MV-4-11 (cell line): Measurements from ENCODE around the gene CCKAR.
A peak's percentile ranks its signal among the peaks of the same experiment; 100 is the strongest.

Source experiments
- DNase-seq: peaks from one replicate; lab custom pipeline; 2025; lab: John Stamatoyannopoulos, UW

The CCKAR gene, protein sequence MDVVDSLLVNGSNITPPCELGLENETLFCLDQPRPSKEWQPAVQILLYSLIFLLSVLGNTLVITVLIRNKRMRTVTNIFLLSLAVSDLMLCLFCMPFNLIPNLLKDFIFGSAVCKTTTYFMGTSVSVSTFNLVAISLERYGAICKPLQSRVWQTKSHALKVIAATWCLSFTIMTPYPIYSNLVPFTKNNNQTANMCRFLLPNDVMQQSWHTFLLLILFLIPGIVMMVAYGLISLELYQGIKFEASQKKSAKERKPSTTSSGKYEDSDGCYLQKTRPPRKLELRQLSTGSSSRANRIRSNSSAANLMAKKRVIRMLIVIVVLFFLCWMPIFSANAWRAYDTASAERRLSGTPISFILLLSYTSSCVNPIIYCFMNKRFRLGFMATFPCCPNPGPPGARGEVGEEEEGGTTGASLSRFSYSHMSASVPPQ

GRCh38 chr4:26490111-26490959 lies at the start of gene CCKAR:
CCKAR (minus strand) TSS chr4:26490484; CDS start chr4:26490267, 217 bp downstream.
- no peak for DNase-seq

- DNase-seq = no peak
Measured at GRCh38 chr4:26533685-26534084, 43.4 kb upstream of the CCKAR start.

DNA sequence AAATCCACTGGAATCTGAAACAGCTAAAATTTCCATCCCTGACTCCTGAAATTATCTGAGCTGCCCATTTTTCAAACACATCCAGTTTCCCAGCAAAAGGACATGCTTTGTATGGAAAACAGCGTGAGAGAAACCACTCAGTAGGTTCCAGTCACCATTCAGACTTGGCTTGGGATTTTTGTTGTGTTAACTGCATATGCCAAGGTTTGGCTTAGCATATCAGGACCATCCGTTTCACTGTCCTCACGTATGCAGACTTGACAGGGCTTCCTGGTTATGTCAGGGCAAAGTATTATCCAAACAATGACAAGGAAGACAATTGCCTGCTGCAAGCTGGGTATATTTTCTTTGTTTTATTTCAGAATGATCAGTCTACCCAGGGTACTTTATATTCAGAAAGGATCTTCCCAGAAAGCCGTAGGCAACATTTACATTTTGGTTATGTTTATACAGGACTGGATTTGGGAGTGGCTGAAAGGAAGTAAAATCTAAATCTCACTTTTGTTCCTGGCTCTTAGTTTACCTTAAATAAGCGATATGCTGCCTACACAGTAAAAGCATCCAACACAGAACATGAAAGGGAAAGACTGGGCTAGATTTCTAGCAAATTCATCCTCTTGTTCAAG lies 41.3 kb upstream of the CCKAR start:
- DNase-seq = no peak

- DNase-seq = no peak
Measured at GRCh38 chr4:26530099-26530498, 39.8 kb upstream of the CCKAR start.

DNA sequence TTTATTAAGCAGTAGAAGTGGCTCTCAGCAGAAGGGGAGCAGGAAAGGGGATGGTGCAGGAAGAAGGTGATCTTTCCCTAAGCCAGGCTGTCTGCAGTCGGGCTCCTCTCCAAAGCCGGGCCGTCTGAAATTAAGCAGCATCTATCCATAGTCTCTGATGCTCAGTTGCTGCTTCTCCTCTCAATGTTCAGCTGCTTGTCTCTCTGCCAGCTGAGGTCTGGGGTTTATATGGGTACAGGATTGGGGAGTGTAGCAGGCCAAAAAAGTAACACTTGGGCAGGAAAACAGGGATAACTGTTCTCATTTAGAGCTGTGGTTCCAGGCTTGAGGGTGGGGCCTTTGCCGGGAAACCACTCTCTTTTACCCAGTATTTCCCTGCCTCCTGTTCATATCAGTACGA lies 39.2 kb upstream of the CCKAR start:
- no peak for DNase-seq

DNA sequence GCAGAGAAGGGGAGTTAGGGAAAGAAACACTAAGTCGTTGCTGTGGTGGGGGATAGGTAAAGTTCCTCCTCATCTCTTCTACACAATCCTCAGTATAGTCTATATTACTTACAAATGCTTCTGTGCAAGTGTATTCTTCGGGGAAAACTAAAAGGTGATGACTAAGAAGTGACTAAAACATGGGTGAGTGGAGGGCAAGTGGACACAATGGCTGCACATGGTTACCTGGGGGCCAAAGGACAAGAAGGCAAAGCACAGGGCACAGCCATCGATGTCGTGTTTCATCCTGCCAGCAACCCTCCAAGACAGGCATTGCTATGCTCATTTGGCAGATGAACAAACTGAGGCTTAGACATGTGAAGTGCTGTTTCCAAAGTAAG lies 35.5 kb upstream of the CCKAR start:
- no peak for DNase-seq

- no peak for DNase-seq
Measured at GRCh38 chr4:26525136-26525770, 35.0 kb upstream of the CCKAR start.

GRCh38 chr4:26524011-26524410 lies 33.7 kb upstream of the CCKAR start:
- no peak for DNase-seq

DNA sequence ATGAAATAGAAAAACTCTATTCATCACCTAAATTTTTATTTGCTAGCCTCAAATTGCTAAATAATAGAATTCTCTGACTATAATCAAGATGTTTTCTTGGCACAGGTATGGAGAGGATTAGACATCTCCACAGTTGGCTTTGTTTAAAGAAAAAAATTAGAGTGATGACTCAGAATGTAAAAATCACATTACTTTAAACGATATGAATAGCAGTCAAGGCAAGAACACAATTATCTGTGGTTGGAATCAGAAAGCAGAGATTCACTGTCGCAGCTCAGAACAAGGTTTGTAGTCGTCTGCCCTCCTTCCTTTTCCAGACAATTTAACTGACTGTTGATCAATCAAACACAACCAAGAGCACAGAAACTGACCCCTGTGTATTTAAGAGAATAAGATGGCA lies 32.2 kb upstream of the CCKAR start:
- DNase-seq = no peak

DNA sequence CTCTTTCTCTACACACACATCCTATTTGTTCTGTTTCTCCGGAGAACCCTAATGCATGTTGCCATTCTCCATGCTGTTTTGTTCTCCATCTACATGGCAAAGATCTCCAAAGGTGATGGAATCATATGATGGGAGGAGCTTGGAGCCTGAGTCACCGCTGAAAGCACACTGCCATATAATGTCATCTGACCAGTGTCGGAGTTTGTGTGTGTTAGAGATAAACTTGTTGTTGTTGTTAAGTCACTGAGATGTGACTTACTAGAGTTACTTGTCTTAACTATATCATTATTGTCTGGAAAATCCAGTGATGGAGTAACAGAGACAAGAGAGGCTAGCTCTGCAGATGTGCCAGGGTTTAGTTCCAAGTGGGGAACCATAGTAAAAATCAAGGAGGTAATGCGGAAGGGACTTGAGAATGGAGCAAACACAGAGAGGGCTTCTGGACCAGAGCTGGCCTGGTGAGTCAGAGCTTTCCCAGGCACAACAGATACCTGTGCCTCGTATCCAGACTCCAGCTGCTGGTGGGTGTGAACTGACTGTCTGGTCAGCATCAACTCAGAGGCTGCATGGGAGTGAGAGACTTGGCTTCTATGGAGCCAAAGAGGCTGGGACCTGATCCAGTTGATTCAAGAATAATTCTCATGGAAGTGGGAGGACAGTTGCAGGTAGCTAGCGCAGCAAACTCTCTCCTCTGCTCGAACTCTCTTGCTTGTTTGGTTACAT lies 30.6 kb upstream of the CCKAR start:
- no peak for DNase-seq

- DNase-seq = no peak
Measured at GRCh38 chr4:26515936-26516335, 25.7 kb upstream of the CCKAR start.

- no peak for DNase-seq
Measured at GRCh38 chr4:26510334-26510964, 20.2 kb upstream of the CCKAR start.

DNA sequence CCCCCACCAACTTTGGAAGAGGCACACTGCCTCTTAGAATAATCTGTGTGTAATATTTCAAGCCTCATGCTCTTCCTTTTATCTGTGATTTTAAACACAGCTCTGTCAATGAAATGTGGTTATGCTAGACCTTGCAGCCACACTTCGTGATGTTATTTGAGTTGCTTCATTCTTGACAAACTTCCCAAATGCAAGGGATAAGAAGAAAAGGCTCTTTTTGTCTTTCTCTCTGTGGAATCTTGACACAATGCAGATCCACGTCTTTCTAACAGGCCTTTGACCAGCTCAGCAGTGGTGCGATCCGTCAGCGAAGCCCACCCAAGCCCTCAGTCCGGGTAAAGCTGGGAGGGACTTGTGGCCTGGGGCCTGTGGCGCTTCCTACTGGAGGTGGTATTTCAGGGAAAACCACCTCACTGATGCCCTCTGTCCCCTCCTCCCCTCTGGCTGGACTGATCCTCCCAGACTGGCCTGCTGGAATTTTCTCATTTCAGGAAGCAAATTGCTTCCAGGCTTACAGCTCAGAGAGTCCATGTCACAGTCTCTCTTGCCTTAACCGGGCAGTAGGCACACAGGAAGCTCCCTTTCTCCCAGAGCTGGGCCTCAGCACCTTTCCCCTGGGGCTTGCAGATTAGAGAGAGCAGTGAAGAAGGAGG lies 19.5 kb upstream of the CCKAR start:
- DNase-seq = no peak

GRCh38 chr4:26507286-26507685 lies 17.0 kb upstream of the CCKAR start:
- no peak for DNase-seq

GRCh38 chr4:26503844-26504243 lies 13.6 kb upstream of the CCKAR start:
- DNase-seq = no peak

GRCh38 chr4:26503427-26503826 lies 13.1 kb upstream of the CCKAR start:
- DNase-seq = peak; percentile 19

GRCh38 chr4:26500565-26500999 lies 10.3 kb upstream of the CCKAR start:
- DNase-seq = peak; percentile 87

DNA sequence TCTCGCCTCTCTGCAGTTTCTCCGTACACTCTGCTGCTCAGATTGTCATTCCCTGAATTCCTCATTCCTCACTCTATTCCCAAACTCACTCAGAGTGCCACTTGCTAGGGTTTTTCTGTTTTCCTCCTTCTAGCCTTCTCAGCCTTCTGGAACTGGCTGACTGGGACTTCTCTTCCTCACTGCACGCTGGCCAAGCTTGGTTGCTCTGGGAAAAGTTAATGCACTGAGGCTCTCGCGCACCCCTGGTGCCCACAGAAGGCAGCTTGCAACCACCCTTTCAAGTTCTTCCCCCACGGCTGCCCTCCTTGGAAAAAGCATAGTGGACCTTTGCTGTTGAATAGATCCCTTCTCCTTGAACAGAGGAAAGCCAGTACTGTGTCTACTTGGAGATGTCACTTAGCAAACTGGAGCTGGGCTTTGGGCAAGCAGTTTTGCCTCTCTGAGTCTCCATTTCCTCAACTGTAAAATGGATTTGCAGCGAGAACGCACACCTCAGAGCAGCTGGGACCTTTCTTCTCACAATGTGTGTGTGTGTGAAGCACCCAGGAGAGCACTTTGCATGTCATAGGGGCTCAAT lies 6.0 kb upstream of the CCKAR start:
- DNase-seq = no peak

GRCh38 chr4:26493461-26493860 lies 3.2 kb upstream of the CCKAR start:
- no peak for DNase-seq
